Measurements from ENCODE around the gene VPS13C.
A peak's percentile ranks its signal among the peaks of the same experiment; 100 is the strongest.

The VPS13C gene

GRCh38 chr15:61834076-61834697, 226.1 kb downstream of the VPS13C start:
- no peak overlapping the region for H3K4me3 ChIP-seq (ENCODE audit: low read length)
- peak; percentile 77 for DNase-seq (ENCODE audit: low read depth)
- peak; percentile 98 for TF ChIP-seq CTCF (conservative IDR thresholded peaks at IDR 0.05; ENCODE audit: low read length)

GRCh38 chr15:61832223-61832622, 228.0 kb downstream of the VPS13C start:
- no peak for DNase-seq (ENCODE audit: low read depth)
- H3K4me3 ChIP-seq (ENCODE audit: low read length) = no peak overlapping the region
- TF ChIP-seq CTCF (conservative IDR thresholded peaks at IDR 0.05; ENCODE audit: low read length) = no peak

GRCh38 chr15:61831505-61831921, 228.7 kb downstream of the VPS13C start:
- H3K4me3 ChIP-seq (ENCODE audit: low read length) = no peak overlapping the region
- DNase-seq (ENCODE audit: low read depth) = no peak
- no peak for TF ChIP-seq CTCF (conservative IDR thresholded peaks at IDR 0.05; ENCODE audit: low read length)

GRCh38 chr15:61830536-61831330, 229.5 kb downstream of the VPS13C start:
- DNase-seq (ENCODE audit: low read depth) = no peak
- TF ChIP-seq CTCF (conservative IDR thresholded peaks at IDR 0.05; ENCODE audit: low read length) = no peak
- H3K4me3 ChIP-seq (ENCODE audit: low read length) = no peak overlapping the region

- DNase-seq (ENCODE audit: low read depth) = no peak
- no peak for TF ChIP-seq CTCF (conservative IDR thresholded peaks at IDR 0.05; ENCODE audit: low read length)
Observed at GRCh38 chr15:61829514-61829889, 230.7 kb downstream of the VPS13C start.

GRCh38 chr15:61828860-61829513, 231.3 kb downstream of the VPS13C start:
- no peak for DNase-seq (ENCODE audit: low read depth)
- TF ChIP-seq CTCF (conservative IDR thresholded peaks at IDR 0.05; ENCODE audit: low read length) = no peak
- H3K4me3 ChIP-seq (ENCODE audit: low read length) = no peak overlapping the region

More at GRCh38 chr15:61829514-61829889, 230.7 kb downstream of the VPS13C start:
- H3K4me3 ChIP-seq (ENCODE audit: low read length) = no peak overlapping the region

All from AG10803 (cell line).